Right lobe of liver (tissue), 4 donors: Measurements from ENCODE around the gene COL7A1.

Experiments
- POLR2A ChIP-seq: fragments of 450-650 bp; IDR thresholded peaks from one replicate; pipeline ENCODE4 v1.6.1; 2017; ENCODE audit warnings: antibody characterized with exemption, mild to moderate bottlenecking
- TF ChIP-seq, protein P1 (sequence below), 4 donors: fragments of 200-600 bp in 3 of 4; fragments of 450-650 bp in 1 of 4; IDR thresholded peaks; one replicate each; pipeline versions ENCODE4 v1.5.1 to v1.8.0; 2016 to 2022; ENCODE audit warnings: antibody characterized with exemption in 4 of 4, mild to moderate bottlenecking in 2 of 4
- donor health status: DM: no; HTN: no; CAD: no.
- donor health status: DM: no; HTN: no; CAD: no.
- donor health status: DM: no; HTN: yes; CAD: no.

DNA sequence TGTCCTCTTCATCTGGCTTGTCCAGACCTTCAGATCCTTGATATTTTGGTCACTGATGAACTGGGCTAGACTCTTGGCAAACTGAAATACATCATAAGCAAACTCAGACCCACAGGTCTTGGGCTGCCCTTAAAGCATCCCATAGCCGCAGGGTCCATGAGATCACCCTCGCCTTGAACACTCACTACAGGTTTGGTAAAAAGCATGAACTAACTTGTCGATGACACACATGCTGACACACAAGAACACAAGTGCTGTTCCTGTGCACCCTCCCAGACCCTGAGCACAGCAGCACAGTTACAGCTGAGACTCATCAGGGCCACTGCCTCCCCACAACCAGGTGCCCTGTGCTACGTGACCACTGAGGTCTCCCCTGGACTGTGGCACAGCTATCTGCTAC lies 59.6 kb downstream of the COL7A1 start:
- TF ChIP-seq, protein P1, sequence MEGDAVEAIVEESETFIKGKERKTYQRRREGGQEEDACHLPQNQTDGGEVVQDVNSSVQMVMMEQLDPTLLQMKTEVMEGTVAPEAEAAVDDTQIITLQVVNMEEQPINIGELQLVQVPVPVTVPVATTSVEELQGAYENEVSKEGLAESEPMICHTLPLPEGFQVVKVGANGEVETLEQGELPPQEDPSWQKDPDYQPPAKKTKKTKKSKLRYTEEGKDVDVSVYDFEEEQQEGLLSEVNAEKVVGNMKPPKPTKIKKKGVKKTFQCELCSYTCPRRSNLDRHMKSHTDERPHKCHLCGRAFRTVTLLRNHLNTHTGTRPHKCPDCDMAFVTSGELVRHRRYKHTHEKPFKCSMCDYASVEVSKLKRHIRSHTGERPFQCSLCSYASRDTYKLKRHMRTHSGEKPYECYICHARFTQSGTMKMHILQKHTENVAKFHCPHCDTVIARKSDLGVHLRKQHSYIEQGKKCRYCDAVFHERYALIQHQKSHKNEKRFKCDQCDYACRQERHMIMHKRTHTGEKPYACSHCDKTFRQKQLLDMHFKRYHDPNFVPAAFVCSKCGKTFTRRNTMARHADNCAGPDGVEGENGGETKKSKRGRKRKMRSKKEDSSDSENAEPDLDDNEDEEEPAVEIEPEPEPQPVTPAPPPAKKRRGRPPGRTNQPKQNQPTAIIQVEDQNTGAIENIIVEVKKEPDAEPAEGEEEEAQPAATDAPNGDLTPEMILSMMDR (IDR thresholded peaks at IDR 0.05) = no peak
- TF ChIP-seq POLR2A = no peak
